ENCODE results near the gene FGFBP3.
A peak's percentile ranks its signal among the peaks of the same experiment; 100 is the strongest.
"Not testable (repeated sequence)": the region's sequence is repeated elsewhere in the genome, so short reads cannot be mapped to it uniquely, and the experiment has no call there.

The FGFBP3 gene

GRCh38 chr10:91901784-91902677 lies 7.3 kb downstream of the FGFBP3 start:
- peak; percentile 47 for DNase-seq (ENCODE audit: low read depth)

GRCh38 chr10:91897421-91897820 lies 11.9 kb downstream of the FGFBP3 start:
- no peak for DNase-seq (ENCODE audit: low read depth)

GRCh38 chr10:91896212-91896756 lies 13.0 kb downstream of the FGFBP3 start:
- DNase-seq (ENCODE audit: low read depth) = no peak

DNA sequence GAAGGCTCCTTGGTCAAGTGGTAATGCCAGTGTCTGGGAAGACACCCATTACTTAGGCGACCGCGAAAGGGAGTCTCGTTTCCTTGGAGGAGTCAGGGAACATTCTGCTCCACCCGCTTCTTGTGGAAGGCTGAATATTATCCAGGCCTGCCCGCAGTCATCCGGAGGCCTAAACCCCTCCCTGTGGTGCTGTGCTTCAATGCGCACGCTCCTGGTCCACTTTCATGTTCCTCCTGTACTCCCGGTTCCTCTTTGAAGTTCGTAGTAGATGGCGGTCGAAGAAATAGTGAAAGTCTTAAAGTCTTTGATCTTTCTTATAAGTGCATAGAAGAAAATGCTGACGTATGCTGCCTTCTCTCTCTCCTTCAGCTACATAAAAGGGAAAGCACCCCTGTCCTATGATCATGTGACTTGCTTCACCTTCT lies 15.0 kb downstream of the FGFBP3 start:
- DNase-seq (ENCODE audit: low read depth) = not testable (repeated sequence)

GRCh38 chr10:91893051-91893450 lies 16.2 kb downstream of the FGFBP3 start:
- no peak for DNase-seq (ENCODE audit: low read depth)

- no peak for DNase-seq (ENCODE audit: low read depth)
Observed at GRCh38 chr10:91891125-91892001, 17.9 kb downstream of the FGFBP3 start.

DNA sequence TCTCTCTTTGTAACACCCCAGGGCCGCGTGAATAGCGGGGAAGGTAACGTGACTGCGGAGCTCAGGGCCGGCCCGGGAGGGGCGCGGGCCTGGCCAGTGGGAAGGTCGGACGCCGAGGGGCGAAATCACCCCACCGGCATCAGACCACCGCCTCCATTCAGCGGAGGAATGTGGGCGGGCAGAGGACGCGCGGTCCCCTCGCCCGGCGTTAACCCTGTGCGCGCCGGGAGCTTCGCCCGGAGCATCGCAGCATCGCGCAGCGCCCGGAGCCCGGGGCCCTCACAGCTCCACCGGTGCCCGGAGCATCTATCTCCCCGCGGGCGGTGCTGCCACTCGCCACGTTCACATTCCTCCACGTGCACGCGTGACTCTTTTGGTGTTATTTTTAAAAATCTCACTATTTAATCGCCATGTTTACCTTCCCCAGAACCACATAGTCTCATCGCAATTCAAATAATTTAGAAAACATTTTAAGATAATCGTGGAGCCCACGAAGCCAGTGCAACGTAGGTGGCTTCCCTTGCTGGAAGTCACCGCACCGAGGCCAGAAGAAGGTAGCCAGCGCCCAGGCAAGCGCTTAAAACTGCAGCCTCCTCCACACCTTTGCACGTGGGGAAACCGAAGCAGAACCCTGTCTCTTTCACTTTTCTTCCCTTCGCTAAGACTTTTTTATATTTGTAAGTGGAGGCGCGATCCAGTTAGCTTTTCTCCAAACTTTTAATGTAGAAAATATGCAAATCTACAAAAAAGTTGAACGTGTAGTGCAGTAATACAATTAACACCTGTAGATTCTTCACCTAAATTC lies 21.8 kb downstream of the FGFBP3 start:
- peak; percentile 11 for DNase-seq (ENCODE audit: low read depth)

- DNase-seq (ENCODE audit: low read depth) = no peak
Observed at GRCh38 chr10:91886954-91887271, 22.4 kb downstream of the FGFBP3 start.

- no peak for DNase-seq (ENCODE audit: low read depth)
Observed at GRCh38 chr10:91885362-91886079, 23.8 kb downstream of the FGFBP3 start.

- DNase-seq (ENCODE audit: low read depth) = no peak
Observed at GRCh38 chr10:91884536-91884935, 24.8 kb downstream of the FGFBP3 start.

DNA sequence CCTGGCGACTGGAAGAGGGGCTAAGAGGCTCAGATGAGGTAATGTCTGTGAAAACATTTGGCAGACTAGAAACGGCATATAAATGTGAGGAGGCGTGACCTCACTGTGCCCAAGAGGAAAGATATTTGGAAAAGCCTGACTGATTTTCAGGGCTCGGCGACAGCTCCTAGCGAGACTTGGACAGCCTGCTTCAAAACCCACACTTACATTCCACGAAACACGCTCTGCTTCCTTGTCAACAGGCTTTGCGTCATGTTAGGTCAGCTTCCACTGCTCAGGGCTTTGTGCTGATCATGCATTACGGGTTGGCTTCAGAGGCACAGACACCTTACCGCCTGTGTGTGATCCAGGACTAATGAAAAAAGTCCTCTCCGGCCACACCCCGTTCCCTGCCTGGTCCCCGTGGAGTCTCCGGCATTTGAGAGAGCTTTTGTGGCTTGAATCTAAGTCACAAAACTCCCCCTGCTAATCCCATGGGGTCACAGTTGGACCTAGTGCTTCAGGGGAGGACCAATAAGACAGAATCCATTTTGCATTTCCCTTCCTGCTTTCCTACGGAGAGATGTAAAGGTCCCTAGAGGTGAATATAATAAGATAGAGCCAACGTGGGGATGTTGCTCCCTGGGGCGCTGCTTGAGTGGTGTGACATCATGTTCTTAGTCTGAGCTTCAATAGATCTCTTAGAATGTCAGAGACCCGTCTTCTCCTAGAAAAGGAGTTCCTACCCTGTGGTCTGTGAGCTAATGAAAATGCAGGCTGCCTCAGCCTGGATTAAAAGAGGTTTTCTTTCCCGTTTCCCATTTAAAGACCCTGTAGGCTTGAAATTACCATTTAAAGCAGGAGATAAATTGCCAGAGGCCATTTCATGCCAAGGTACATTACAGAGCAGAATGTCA lies 25.5 kb downstream of the FGFBP3 start:
- DNase-seq (ENCODE audit: low read depth) = no peak

- no peak for DNase-seq (ENCODE audit: low read depth)
Observed at GRCh38 chr10:91880310-91880709, 29.0 kb downstream of the FGFBP3 start.

- DNase-seq (ENCODE audit: low read depth) = no peak
Observed at GRCh38 chr10:91879515-91880170, 29.6 kb downstream of the FGFBP3 start.

DNA sequence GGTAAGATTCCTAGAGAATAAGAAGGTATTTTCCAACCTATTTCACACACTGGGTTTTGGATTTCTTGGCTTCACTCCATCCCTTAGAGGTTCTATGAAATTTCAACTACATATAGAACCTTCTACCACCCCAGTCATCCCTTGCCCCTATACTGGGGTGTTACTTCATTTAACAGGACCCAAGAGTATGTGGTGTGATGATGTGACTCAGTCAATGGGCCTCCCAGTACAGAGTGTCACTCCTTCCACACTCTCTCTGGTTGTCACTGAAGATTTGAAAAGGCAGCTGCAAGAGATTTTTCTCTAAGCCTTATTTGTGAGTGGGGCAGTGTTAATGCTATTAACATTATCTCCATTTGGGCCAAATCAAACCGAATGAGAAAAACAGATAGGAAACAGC lies 33.5 kb downstream of the FGFBP3 start:
- DNase-seq (ENCODE audit: low read depth) = no peak

DNA sequence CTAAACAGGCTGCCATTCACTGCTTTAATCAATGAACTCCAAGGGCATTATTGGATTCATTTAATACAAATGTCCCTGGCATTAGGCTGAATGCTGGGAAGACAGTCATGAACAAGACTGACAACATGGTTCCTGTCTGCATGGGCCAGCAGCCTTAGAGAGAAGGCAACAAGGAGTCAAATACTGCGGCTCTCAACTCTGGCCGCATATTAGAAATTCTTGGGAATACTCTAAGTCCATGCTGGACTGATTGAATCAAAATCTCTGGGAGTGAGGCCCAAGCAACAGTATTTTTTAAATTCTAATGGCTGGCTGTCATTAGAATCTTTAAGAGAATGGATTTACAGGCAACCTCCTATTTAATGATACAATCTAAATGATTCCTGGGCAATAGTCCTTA lies 34.1 kb downstream of the FGFBP3 start:
- no peak for DNase-seq (ENCODE audit: low read depth)

- no peak for DNase-seq (ENCODE audit: low read depth)
Observed at GRCh38 chr10:91865562-91866081, 43.7 kb downstream of the FGFBP3 start.

DNA sequence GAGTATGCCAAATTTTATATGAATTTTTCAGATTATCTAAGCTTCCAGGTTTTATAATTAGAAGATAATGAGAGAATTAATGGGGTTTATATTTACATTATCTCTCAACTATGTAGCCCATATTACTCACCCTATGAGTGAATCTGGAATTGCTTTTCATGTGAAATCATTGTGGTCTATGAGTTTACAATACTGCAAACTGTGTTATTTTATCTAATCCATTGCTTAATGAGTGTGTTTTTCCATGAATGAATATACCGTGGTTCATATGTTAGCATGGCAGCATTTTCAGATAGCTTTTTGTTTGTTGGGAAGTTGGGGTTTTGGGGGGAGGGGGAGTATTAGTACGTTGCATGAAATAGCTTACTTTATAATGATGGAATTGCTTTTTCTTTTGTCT lies 44.5 kb downstream of the FGFBP3 start:
- DNase-seq (ENCODE audit: low read depth) = no peak

GRCh38 chr10:91864099-91864498 lies 45.2 kb downstream of the FGFBP3 start:
- no peak for DNase-seq (ENCODE audit: low read depth)

GRCh38 chr10:91860885-91861284 lies 48.4 kb downstream of the FGFBP3 start:
- DNase-seq (ENCODE audit: low read depth) = no peak

Measured in activated gamma-delta T cell treated with anti-CD3 and anti-CD28 coated beads, Interleukin-2, amount 50 U/mL, for 16 hours (primary cell).